Neural cell (in vitro differentiated cells): Measurements from ENCODE around the gene KDM8. TPM values are rescaled to one million over a fixed set of nuclear protein-coding genes. Genes with fewer than 3 reads are reported as not detected.

Source experiments
- H2AFZ ChIP-seq: fragments of 200-600, 300-800 bp; sonication (generic), shearing (Covaris generic); 2 replicates; pipeline ENCODE4 v1.6.0; 2014; ENCODE audit warnings: low read depth, mild to moderate bottlenecking, antibody characterized with exemption, low read length, moderate library complexity
- H3F3A ChIP-seq: fragments of 200-600 bp; shearing (Covaris generic); 2 replicates; pipeline ENCODE4 v1.6.1; 2016; ENCODE audit warnings: mild to moderate bottlenecking, moderate library complexity, mixed read lengths, antibody characterized with exemption, low read length; ENCODE audit not compliant: insufficient read depth, poor library complexity, severe bottlenecking
- H3K27ac ChIP-seq: fragments of 200-600, 300-800 bp; sonication (generic), shearing (Covaris generic); 2 replicates; pipeline ENCODE4 v1.5.1; 2014; ENCODE audit warnings: mild to moderate bottlenecking, low read length, moderate library complexity
- H3K27me3 ChIP-seq: fragments of 300-800, 200-600 bp; sonication (generic), shearing (Covaris generic); 2 replicates; pipeline ENCODE4 v1.6.0; 2014; ENCODE audit warnings: mild to moderate bottlenecking, low read depth, low read length, moderate library complexity; ENCODE audit not compliant: insufficient read depth
- H3K36me3 ChIP-seq: fragments of 300-800, 200-600 bp; sonication (generic), shearing (Covaris generic); 2 replicates; pipeline ENCODE4 v1.5.1; 2014; ENCODE audit warnings: mild to moderate bottlenecking, antibody characterized with exemption, low read length, moderate library complexity; ENCODE audit not compliant: insufficient read depth
- H3K4me2 ChIP-seq: fragments of 300-800, 200-600 bp; sonication (generic), shearing (Covaris generic); 2 replicates; pipeline ENCODE4 v1.6.0; 2014; ENCODE audit warnings: mild to moderate bottlenecking, low read length
- H3K4me3 ChIP-seq: fragments of 300-800, 200-600 bp; sonication (generic), shearing (Covaris generic); 2 replicates; pipeline ENCODE4 v1.5.1; 2014; ENCODE audit warnings: mild to moderate bottlenecking, low read length, moderate library complexity
- H3K79me2 ChIP-seq: fragments of 200-600 bp; shearing (Covaris generic); replicated peaks from 2 replicates; pipeline ENCODE4 v1.6.0; 2014; ENCODE audit warnings: mild to moderate bottlenecking, low read length, moderate library complexity; ENCODE audit not compliant: insufficient read depth
- H3K9ac ChIP-seq: fragments of 300-800, 200-600 bp; sonication (generic), shearing (Covaris generic); 2 replicates; pipeline ENCODE4 v1.6.1; 2016; ENCODE audit warnings: mild to moderate bottlenecking, low read length, mixed read lengths
- H3K9me2 ChIP-seq: fragments of 200-600 bp; shearing (Covaris generic); 2 replicates; pipeline ENCODE4 v1.6.1; 2016; ENCODE audit warnings: mild to moderate bottlenecking, low read length, mixed read lengths; ENCODE audit not compliant: insufficient read depth
- H3K9me3 ChIP-seq: fragments of 200-600, 300-800 bp; sonication (generic), shearing (Covaris generic); 2 replicates; pipeline ENCODE4 v1.6.1; 2016; ENCODE audit warnings: mild to moderate bottlenecking, mixed run types, low read length, moderate library complexity, mixed read lengths
- H4K20me1 ChIP-seq: fragments of 200-600 bp; shearing (Covaris generic); 2 replicates; pipeline ENCODE4 v1.6.1; 2016; ENCODE audit warnings: mild to moderate bottlenecking, mixed run types; ENCODE audit not compliant: insufficient read depth
- CTCF ChIP-seq: fragments of 450-650 bp; IDR thresholded peaks from 2 replicates; pipeline ENCODE4 v1.5.1; 2014; ENCODE audit warnings: antibody characterized with exemption, mild to moderate bottlenecking, moderate library complexity; ENCODE audit not compliant: poor library complexity, severe bottlenecking
- EP300 ChIP-seq: fragments of 450-650 bp; conservative IDR thresholded peaks from 2 replicates; pipeline ENCODE4 v1.6.1; 2014; ENCODE audit warnings: antibody characterized with exemption, mild to moderate bottlenecking, moderate library complexity; ENCODE audit not compliant: poor library complexity, severe bottlenecking
- EZH2 ChIP-seq: fragments of 200-600, 300-800 bp; shearing (Covaris generic), sonication (generic); IDR thresholded peaks from 2 replicates; pipeline ENCODE4 v1.6.1; 2014; ENCODE audit warnings: antibody characterized with exemption, low read length, borderline replicate concordance, mild to moderate bottlenecking; ENCODE audit not compliant: insufficient read depth, poor library complexity, severe bottlenecking
- MXI1 ChIP-seq: fragments of 450-650 bp; conservative IDR thresholded peaks from 2 replicates; pipeline ENCODE4 v1.6.1; 2014; ENCODE audit warnings: antibody characterized with exemption, mild to moderate bottlenecking; ENCODE audit not compliant: poor library complexity, severe bottlenecking
- POLR2AphosphoS5 ChIP-seq: IDR thresholded peaks from 2 replicates; pipeline ENCODE4 v1.6.1; 2012
- RAD21 ChIP-seq: fragments of 450-650 bp; conservative IDR thresholded peaks from 2 replicates; pipeline ENCODE4 v1.6.1; 2014; ENCODE audit warnings: antibody characterized with exemption, mild to moderate bottlenecking, moderate library complexity
- REST ChIP-seq: IDR thresholded peaks from 2 replicates; pipeline ENCODE4 v1.6.1; 2012; ENCODE audit warnings: borderline replicate concordance
- SMC3 ChIP-seq: fragments of 450-650 bp; conservative IDR thresholded peaks from 2 replicates; pipeline ENCODE4 v1.6.1; 2014; ENCODE audit warnings: antibody characterized with exemption, mild to moderate bottlenecking, moderate library complexity; ENCODE audit not compliant: poor library complexity
- TAF1 ChIP-seq: IDR thresholded peaks from 2 replicates; pipeline ENCODE4 v1.6.1; 2012; ENCODE audit warnings: low read depth
- polyA plus RNA-seq: library from polyadenylated mRNA; depleted of rRNA; stranded (reverse); fragments of >200 nt; gene quantifications from 2 replicates; pipeline ENCODE4 v1.2.3, GENCODE V29; 2014

Gene KDM8
- polyA plus RNA-seq, 1 donor from 2014 or later = 4.0 TPM

DNA sequence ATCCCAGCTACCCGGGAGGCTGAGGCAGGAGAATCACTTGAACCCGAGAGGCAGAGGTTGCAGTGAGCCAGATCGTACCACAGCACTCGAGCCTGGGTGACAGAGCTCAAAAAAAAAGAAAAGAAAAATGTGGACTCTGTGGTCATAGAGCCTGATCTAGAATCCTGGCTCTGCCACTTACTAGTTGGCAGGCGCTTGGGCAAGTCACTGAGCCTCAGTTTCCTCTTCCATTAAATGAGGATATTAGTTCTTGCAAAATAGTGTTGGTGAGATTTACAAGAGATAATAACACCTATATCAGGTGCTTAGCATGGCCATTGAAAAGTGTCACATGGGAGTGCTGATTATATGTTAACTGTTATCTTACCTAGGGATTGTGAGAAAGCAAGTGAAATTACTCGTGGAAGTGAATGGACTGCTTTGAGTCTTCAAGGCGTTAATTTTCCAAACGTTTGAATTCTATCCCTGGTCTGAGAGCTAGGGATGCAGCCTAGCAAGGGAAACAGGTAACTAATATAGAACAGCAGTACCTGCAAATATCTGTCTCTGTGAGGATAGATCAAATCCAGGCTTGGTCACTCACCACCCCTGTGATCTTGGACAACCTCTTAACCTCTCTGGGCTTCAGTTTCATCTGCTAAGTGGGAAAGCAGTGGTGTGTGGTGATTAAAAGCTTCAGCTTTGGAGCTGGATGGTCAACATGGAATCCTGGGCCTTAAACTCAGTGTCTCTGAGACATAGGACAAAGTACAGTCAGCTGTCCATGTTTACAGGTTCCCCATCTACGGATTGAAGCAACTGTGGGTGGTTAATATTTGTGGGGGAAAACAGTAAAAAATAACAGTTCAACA, 66.2 kb downstream of the KDM8 start:
- Histone ChIP-seq H3K27me3 (no peaks in the 10 kb centered on the region), H2AFZ (no peak overlapping the region), H3K79me2 (no peaks in the 10 kb centered on the region), H3K27ac (no peak overlapping the region), H3K4me2 (no peak overlapping the region), H3K9me2 (no peaks in the 10 kb centered on the region), H3K9ac (no peak overlapping the region), H4K20me1 (no peaks in the 10 kb centered on the region), H3K9me3 (no peaks in the 10 kb centered on the region), H3F3A (no peaks in the 10 kb centered on the region), H3K36me3 (no peaks in the 10 kb centered on the region), H3K4me3 (peak overlapping the region; percentile 63)
- no peak for TF ChIP-seq EZH2
- TF ChIP-seq CTCF = no peak
- no peak for TF ChIP-seq MXI1
- TF ChIP-seq REST = no peak
- TF ChIP-seq EP300 = no peak
- TF ChIP-seq TAF1 = no peak
- no peak for TF ChIP-seq RAD21
- TF ChIP-seq POLR2AphosphoS5 = no peak
- no peak for TF ChIP-seq SMC3

DNA sequence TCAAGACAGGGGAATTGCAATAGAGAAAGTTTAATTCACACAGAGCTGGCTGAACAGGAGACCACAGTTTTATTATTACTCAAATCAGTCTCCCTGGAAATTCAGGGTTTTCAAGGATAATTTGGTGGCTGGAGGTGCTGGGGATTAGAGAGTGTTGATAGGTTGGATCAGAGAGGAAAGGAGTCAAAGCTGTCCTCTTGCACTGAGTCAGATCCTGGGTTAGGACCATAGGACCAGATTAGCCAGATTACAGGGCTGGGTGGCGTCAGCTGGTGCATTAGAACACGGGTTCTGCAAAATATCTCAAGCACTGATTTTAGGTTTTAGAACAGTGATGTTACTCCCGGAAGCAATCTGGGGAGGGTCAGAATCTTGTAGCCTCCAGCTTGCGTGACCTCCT, 67.0 kb downstream of the KDM8 start:
- no peaks in the 10 kb centered on the region for H3K9me3 ChIP-seq
- H3K79me2 ChIP-seq = no peaks in the 10 kb centered on the region
- H3F3A ChIP-seq = no peaks in the 10 kb centered on the region
- no peaks in the 10 kb centered on the region for H4K20me1 ChIP-seq
- H3K36me3 ChIP-seq = no peaks in the 10 kb centered on the region
- no peak overlapping the region for H2AFZ ChIP-seq
- H3K9me2 ChIP-seq = no peaks in the 10 kb centered on the region
- TF ChIP-seq CTCF = no peak
- no peak for TF ChIP-seq TAF1
- no peak for TF ChIP-seq RAD21
- no peak for TF ChIP-seq SMC3
- no peak for TF ChIP-seq POLR2AphosphoS5
- TF ChIP-seq REST = no peak
- no peak for TF ChIP-seq EP300
- no peak for TF ChIP-seq EZH2
- no peak for TF ChIP-seq MXI1
- H3K9ac ChIP-seq = no peak overlapping the region
- no peak overlapping the region for H3K4me3 ChIP-seq
- no peak overlapping the region for H3K4me2 ChIP-seq
- no peak overlapping the region for H3K27ac ChIP-seq
- no peaks in the 10 kb centered on the region for H3K27me3 ChIP-seq
